ENCODE data around the gene CHCT1. TPM values are rescaled to one million over a fixed set of nuclear protein-coding genes. Genes with fewer than 3 reads are reported as not detected.
"Not testable (repeated sequence)": the region's sequence is repeated elsewhere in the genome, so short reads cannot be mapped to it uniquely, and the experiment has no call there.

The CHCT1 gene
- polyA plus RNA-seq (2013, experiment 1 of 4), result 1.4 TPM
- polyA plus RNA-seq (2013, experiment 2 of 4), result 0.48 TPM
- not detected for polyA plus RNA-seq (2013, experiment 3 of 4)
- not detected for polyA plus RNA-seq (2013, experiment 4 of 4)

DNA sequence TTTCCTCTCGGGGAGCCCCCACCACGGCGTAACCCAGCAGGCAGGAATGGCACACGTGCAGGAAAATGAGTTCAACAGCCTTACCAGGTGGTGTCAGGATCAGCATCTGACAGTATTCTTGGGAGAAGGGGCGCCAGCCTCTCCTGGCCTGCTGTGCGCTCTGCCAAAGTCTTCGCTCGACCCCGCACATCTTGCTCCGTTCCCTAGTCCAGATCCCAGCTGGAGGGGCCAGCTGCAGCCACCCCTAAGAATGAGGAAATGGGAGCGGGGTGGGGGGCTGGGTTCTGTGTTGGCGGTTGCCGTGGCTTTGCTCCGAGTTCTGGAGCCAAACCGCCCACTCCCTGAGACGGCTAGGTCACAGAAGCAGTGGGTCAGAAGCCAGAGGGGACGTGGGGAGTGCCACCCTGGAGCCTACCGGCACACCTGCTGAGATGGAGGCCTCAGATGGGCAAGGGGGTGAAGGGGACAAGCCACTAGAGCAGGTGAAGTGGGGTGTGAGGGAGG lies at the start of gene CHCT1:
CHCT1 (plus strand) TSS at position 328 of the 504 bp plus-strand sequence; CDS start at position 432, 104 bp downstream.
- no peak within 1 kb of the TSS for H3K27ac ChIP-seq (ENCODE audit: insufficient read depth, low read depth, low read length, poor library complexity, severe bottlenecking)
- 72 to 76% methylated on average over 18 of the region's 18 CpGs for WGBS, 2 experiments

DNA sequence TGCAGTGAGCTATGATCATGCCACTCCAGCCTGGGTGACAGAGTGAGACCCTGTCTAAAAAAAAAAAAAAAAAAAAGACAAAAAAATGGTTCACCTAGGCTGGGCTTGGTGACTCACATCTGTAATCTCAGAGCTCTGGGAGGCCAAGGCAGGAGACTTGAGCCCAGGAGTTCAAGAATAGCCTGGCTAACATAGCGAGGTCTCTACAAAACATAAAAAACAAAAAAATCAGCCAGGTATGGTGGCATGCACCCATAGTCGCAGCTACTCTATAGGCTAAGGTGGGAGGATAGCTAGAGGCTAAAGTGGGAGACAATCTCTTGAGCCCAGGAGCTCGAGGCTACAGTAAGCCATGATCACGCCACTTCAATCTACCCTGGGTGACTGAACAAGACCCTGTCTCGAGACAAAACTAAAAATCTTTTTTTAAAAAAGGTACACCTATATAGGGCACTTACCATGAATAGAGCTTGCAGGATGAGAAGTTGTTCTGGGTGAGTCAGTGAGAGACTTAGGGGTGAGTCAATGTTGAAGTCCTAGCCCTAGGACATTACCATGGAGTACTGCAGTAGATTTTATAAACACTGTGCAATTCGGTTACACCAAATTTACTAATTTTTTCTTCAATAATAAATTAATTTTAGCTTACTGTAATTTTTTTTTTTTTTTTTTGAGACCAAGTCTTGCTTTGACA lies 49.4 kb upstream of the CHCT1 start:
- Histone ChIP-seq H3K9me3 (ENCODE audit: control insufficient read depth, low read length) (no peaks in the 10 kb centered on the region), H3K36me3 (ENCODE audit: control insufficient read depth, insufficient read depth, low read length) (no peaks in the 10 kb centered on the region), H3K4me3 (ENCODE audit: insufficient read depth, low read depth, low read length) (no peak overlapping the region), H3K27ac (ENCODE audit: insufficient read depth, low read depth, low read length, poor library complexity, severe bottlenecking) (no peak overlapping the region), H3K4me1 (ENCODE audit: control insufficient read depth, insufficient read depth, low read length) (peaks cover 2% of the 10 kb centered on the region), H3K27me3 (ENCODE audit: control insufficient read depth, insufficient read depth, low read length, poor library complexity, severe bottlenecking) (no peaks in the 10 kb centered on the region)
- 90% methylated on average over 6 of the region's 6 CpGs for WGBS, 2 experiments

More for the DNA sequence above, at the start of gene CHCT1:
- Histone ChIP-seq H3K4me3 (ENCODE audit: insufficient read depth, low read depth, low read length) (peak within 1 kb of the TSS; percentile 47), H3K9me3 (ENCODE audit: control insufficient read depth, low read length) (no peaks in the 10 kb centered on the region), H3K4me1 (ENCODE audit: control insufficient read depth, insufficient read depth, low read length) (no peaks in the 10 kb centered on the region), H3K27me3 (ENCODE audit: control insufficient read depth, insufficient read depth, low read length, poor library complexity, severe bottlenecking) (peaks cover 14% of the 10 kb centered on the region), H3K36me3 (ENCODE audit: control insufficient read depth, insufficient read depth, low read length) (no peaks in the 10 kb centered on the region)

DNA sequence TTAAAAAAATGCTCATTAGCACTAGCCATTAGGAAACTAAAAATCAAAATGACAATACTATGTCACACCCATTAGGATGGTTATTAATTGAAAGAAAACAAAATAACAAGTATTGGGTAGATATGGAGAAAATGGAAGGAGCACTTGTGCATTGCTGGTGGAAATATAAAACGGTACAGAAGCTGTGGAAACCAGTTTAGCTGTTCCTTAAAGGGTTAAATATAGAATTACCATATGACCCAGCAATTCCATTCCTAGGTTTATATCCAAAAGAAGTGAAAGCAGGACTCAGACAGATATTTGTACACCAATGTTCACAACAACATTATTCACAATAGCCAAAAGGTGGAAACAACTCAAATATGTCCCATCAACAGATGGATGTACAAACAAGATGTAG lies 44.1 kb upstream of the CHCT1 start:
- not testable (repeated sequence) for H3K36me3 ChIP-seq (ENCODE audit: control insufficient read depth, insufficient read depth, low read length); H3K27ac ChIP-seq (ENCODE audit: insufficient read depth, low read depth, low read length, poor library complexity, severe bottlenecking); H3K9me3 ChIP-seq (ENCODE audit: control insufficient read depth, low read length); H3K4me3 ChIP-seq (ENCODE audit: insufficient read depth, low read depth, low read length); H3K4me1 ChIP-seq (ENCODE audit: control insufficient read depth, insufficient read depth, low read length); H3K27me3 ChIP-seq (ENCODE audit: control insufficient read depth, insufficient read depth, low read length, poor library complexity, severe bottlenecking)
- 94 to 100% methylated on average over 1 of the region's 1 CpG for WGBS, 2 experiments

DNA sequence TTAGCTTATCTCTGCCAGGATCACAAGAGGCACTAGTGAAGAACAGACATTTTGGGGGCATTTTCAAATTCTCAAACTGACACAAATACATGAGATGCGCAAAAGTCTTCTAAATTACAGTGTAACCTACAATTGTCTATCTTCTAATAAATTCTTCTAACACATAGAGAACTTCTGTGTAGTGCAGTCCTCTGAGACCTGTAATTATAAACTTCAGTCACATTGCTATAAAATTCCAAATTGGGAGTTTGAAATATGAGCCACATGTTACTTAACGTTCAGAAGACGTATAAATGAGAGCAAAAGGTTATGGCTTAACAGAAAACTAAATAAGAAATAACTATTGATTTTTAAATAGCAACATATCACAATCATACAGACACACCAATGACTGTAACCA lies 42.8 kb upstream of the CHCT1 start:
- no CpG with 5 or more reads among the region's 3 CpGs for WGBS, 2 experiments
- H3K9me3 ChIP-seq (ENCODE audit: control insufficient read depth, low read length); H3K27me3 ChIP-seq (ENCODE audit: control insufficient read depth, insufficient read depth, low read length, poor library complexity, severe bottlenecking); H3K27ac ChIP-seq (ENCODE audit: insufficient read depth, low read depth, low read length, poor library complexity, severe bottlenecking); H3K36me3 ChIP-seq (ENCODE audit: control insufficient read depth, insufficient read depth, low read length); H3K4me3 ChIP-seq (ENCODE audit: insufficient read depth, low read depth, low read length); H3K4me1 ChIP-seq (ENCODE audit: control insufficient read depth, insufficient read depth, low read length): not testable (repeated sequence)

DNA sequence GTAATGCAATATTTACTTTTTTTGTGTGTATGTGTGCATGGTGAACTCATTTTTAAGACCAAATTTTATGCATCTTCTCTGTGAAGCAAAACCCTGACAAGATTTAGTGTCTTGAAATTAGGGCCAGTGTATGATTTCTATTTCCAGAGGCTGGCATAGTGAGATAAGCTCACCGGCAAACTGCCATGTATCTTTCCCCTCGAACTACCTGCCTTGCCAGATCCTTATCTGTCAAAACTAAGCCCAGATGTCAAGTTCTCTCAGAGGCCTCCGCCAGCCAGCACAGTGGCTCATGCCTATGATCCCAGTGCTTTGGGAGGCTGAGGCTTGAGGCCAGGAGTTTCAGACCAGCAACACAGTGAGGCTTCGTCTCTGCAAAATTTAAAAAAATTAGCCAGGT lies 40.3 kb upstream of the CHCT1 start:
- peaks cover 18% of the 10 kb centered on the region for H3K4me1 ChIP-seq (ENCODE audit: control insufficient read depth, insufficient read depth, low read length)
- no peak overlapping the region for H3K4me3 ChIP-seq (ENCODE audit: insufficient read depth, low read depth, low read length)
- WGBS, 2 experiments, result 87 to 93% methylated on average over 4 of the region's 4 CpGs
- no peaks in the 10 kb centered on the region for H3K9me3 ChIP-seq (ENCODE audit: control insufficient read depth, low read length)
- H3K27ac ChIP-seq (ENCODE audit: insufficient read depth, low read depth, low read length, poor library complexity, severe bottlenecking), result no peak overlapping the region
- H3K36me3 ChIP-seq (ENCODE audit: control insufficient read depth, insufficient read depth, low read length), result no peaks in the 10 kb centered on the region
- no peaks in the 10 kb centered on the region for H3K27me3 ChIP-seq (ENCODE audit: control insufficient read depth, insufficient read depth, low read length, poor library complexity, severe bottlenecking)

DNA sequence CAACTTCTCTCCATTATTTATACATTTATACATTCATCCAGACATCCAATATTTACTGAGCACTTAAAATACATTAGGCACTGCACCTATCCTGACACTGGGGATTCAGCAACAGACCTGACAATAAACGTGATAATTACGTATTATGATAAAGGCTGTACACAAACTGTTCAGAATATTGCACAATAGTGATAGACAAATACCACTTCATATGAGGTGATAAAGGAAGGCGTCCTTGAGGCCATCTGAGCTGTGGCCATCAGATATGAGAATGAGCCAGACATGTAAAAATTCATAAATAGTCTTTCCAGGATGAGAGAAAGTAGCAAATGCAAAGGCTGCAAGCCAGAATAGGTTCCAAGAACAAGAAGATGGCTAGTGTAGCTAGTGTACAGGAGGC lies 38.9 kb upstream of the CHCT1 start:
- Histone ChIP-seq H3K36me3 (ENCODE audit: control insufficient read depth, insufficient read depth, low read length) (no peaks in the 10 kb centered on the region), H3K27ac (ENCODE audit: insufficient read depth, low read depth, low read length, poor library complexity, severe bottlenecking) (no peak overlapping the region), H3K27me3 (ENCODE audit: control insufficient read depth, insufficient read depth, low read length, poor library complexity, severe bottlenecking) (no peaks in the 10 kb centered on the region), H3K4me1 (ENCODE audit: control insufficient read depth, insufficient read depth, low read length) (peaks cover 18% of the 10 kb centered on the region), H3K4me3 (ENCODE audit: insufficient read depth, low read depth, low read length) (no peak overlapping the region), H3K9me3 (ENCODE audit: control insufficient read depth, low read length) (no peaks in the 10 kb centered on the region)
- WGBS, 2 experiments, result 94 to 97% methylated on average over 2 to 3 of the region's 3 CpGs

DNA sequence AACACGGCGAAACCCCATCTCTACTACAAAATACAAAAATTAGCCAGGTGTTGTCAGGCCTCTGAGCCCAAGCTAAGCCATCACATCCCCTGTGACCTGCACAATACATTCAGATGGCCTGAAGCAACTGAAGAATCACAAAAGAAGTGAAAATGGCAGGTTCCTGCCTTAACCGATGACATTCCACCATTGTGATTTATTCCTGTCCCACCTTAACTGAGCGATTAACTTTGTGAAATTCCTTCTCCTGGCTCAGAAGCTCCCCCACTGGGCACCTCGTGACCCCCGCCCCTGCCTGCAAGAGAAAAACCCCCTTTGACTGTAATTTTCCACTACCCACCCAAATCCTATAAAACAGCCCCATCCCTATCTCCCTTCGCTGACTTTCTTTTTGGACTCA lies 37.4 kb upstream of the CHCT1 start:
- 65 to 72% methylated on average over 7 of the region's 7 CpGs for WGBS, 2 experiments
- H3K4me1 ChIP-seq (ENCODE audit: control insufficient read depth, insufficient read depth, low read length), result peaks cover 18% of the 10 kb centered on the region

DNA sequence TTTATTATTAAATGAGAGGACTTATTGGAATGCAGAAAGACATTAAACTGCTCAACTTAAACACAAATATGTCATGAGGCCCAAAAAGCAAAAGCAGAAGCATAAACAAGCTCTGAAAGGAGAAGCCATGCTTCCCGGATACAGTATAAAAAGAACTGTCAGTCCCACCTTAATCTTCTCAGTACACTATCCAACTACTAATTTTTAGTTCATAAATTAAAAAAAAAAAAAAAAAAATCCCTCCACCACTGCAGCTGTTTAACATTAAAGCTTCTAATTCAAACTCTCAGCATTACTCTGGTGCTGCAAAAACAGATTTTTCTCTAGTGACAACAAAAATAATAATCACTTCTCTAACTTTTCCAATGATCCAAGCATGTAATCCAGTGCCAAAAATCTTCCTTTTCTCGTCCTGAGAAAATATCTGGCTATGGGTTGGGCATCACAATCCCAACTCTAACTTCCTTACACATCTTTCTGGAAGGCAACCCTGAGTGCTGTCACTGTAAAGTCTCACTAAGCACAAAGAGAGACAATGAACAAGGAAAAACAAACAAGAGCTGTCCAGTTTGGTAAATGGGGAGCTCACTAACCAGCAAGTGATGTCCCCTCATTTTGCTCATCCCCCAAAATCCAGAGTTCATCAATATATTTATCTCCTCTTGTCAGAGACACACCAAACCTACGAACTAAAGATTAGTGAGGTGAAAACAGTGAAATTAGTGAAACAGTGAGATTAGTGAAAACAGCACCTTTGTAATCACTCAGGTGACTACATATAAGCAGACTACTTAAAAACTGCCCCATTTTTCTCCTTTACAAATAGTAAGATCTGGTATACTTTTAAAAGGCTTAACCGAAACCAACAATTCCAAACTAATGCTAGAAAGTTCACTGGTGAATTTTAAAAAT lies 35.9 kb upstream of the CHCT1 start:
- H3K9me3 ChIP-seq (ENCODE audit: control insufficient read depth, low read length), result no peaks in the 10 kb centered on the region
- H3K36me3 ChIP-seq (ENCODE audit: control insufficient read depth, insufficient read depth, low read length), result no peaks in the 10 kb centered on the region
- H3K27ac ChIP-seq (ENCODE audit: insufficient read depth, low read depth, low read length, poor library complexity, severe bottlenecking), result no peak overlapping the region
- 56 to 58% methylated on average over 2 to 3 of the region's 4 CpGs for WGBS, 2 experiments
- no peak overlapping the region for H3K4me3 ChIP-seq (ENCODE audit: insufficient read depth, low read depth, low read length)
- peaks cover 24% of the 10 kb centered on the region for H3K4me1 ChIP-seq (ENCODE audit: control insufficient read depth, insufficient read depth, low read length)
- H3K27me3 ChIP-seq (ENCODE audit: control insufficient read depth, insufficient read depth, low read length, poor library complexity, severe bottlenecking), result no peaks in the 10 kb centered on the region

More for the DNA sequence above, 37.4 kb upstream of the CHCT1 start:
- not testable (repeated sequence) for H3K9me3 ChIP-seq (ENCODE audit: control insufficient read depth, low read length); H3K4me3 ChIP-seq (ENCODE audit: insufficient read depth, low read depth, low read length); H3K27ac ChIP-seq (ENCODE audit: insufficient read depth, low read depth, low read length, poor library complexity, severe bottlenecking); H3K36me3 ChIP-seq (ENCODE audit: control insufficient read depth, insufficient read depth, low read length); H3K27me3 ChIP-seq (ENCODE audit: control insufficient read depth, insufficient read depth, low read length, poor library complexity, severe bottlenecking)

DNA sequence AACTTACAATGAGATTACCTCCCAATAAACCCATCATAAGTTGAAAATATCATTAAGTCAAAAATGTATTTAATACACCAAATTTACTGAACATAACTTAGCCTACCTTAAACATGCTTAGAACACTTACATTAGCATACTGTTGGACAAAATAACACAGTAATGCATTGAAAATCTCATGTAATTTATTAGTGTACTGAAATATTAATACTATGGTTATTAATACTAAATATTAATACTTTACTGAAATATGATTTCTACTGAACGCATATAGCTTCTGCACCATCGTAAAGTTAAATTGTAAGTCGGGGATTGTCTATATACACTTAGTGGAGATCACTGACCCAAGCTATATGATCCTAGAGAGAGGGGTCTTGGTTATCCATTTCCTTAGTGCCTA lies 34.6 kb upstream of the CHCT1 start:
- Histone ChIP-seq H3K4me3 (ENCODE audit: insufficient read depth, low read depth, low read length) (no peak overlapping the region), H3K27me3 (ENCODE audit: control insufficient read depth, insufficient read depth, low read length, poor library complexity, severe bottlenecking) (no peaks in the 10 kb centered on the region), H3K4me1 (ENCODE audit: control insufficient read depth, insufficient read depth, low read length) (peaks cover 24% of the 10 kb centered on the region), H3K9me3 (ENCODE audit: control insufficient read depth, low read length) (no peaks in the 10 kb centered on the region), H3K36me3 (ENCODE audit: control insufficient read depth, insufficient read depth, low read length) (no peaks in the 10 kb centered on the region), H3K27ac (ENCODE audit: insufficient read depth, low read depth, low read length, poor library complexity, severe bottlenecking) (no peak overlapping the region)
- WGBS, 2 experiments, result 98 to 100% methylated on average over 2 to 3 of the region's 3 CpGs

DNA sequence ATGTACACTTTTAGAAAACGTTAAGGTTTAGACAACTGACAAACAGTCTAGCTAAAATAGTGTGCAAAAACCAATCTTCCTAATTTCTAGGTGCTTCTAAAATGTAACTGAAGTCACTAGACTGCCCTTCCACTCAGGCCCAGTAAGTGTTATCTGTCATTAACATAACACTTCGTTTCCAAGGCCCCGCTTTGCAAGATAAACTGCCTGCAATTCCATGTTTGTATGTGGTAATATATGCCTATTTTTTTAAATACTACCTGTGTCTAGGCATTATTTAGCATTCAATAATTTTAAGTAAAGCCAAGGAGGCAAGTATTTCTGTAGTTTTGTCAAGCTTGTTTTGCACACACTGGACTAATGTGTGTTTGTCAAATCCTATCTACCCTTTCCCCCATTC lies 33.5 kb upstream of the CHCT1 start:
- Histone ChIP-seq H3K36me3 (ENCODE audit: control insufficient read depth, insufficient read depth, low read length) (no peaks in the 10 kb centered on the region), H3K27ac (ENCODE audit: insufficient read depth, low read depth, low read length, poor library complexity, severe bottlenecking) (no peak overlapping the region), H3K4me1 (ENCODE audit: control insufficient read depth, insufficient read depth, low read length) (peaks cover 24% of the 10 kb centered on the region), H3K4me3 (ENCODE audit: insufficient read depth, low read depth, low read length) (no peak overlapping the region), H3K27me3 (ENCODE audit: control insufficient read depth, insufficient read depth, low read length, poor library complexity, severe bottlenecking) (no peaks in the 10 kb centered on the region), H3K9me3 (ENCODE audit: control insufficient read depth, low read length) (no peaks in the 10 kb centered on the region)
- 20 to 43% methylated on average over 1 to 3 of the region's 3 CpGs for WGBS, 2 experiments

Measured in ectodermal cell (in vitro differentiated cells).